Stimulated activated naive CD8-positive, alpha-beta T cell treated with anti-CD3 and anti-CD28 coated beads, Interleukin-15, amount 100 ng/mL, for 72 hours (primary cell): Measurements from ENCODE around the gene PEX5.

Experiments
- ATAC-seq: fragments of 150-1000 bp; cut with Tn5 transposase; 2 replicates; pipeline ENCODE4 v1.10.0; 2021; ENCODE audit warnings: mild to moderate bottlenecking, moderate library complexity
- DNase-seq, 2 donors: peaks; one replicate each; pipeline ENCODE4 v3.0.0; 2021 to 2022
- H3K27ac Mint-ChIP-seq, 2 donors: one replicate each; pipeline ENCODE4 v1.8.0; 2022; ENCODE audit warnings: mild to moderate bottlenecking in 2 of 2, mixed read lengths in 2 of 2, moderate library complexity in 2 of 2
- H3K27me3 Mint-ChIP-seq: one replicate; pipeline ENCODE4 v1.8.0; 2022; ENCODE audit warnings: mixed read lengths
- H3K4me1 Mint-ChIP-seq: one replicate; pipeline ENCODE4 v1.8.0; 2022; ENCODE audit warnings: mild to moderate bottlenecking, mixed read lengths
- H3K4me3 Mint-ChIP-seq, 2 donors: one replicate each; pipeline ENCODE4 v1.8.0; 2022; ENCODE audit warnings: mild to moderate bottlenecking in 2 of 2, mixed read lengths in 2 of 2, moderate library complexity in 1 of 2
- H3K9me3 Mint-ChIP-seq, 2 donors: one replicate each; pipeline ENCODE4 v1.8.0; 2022; ENCODE audit warnings: mixed read lengths in 2 of 2

PEX5 gene

GRCh38 chr12:7189398-7190267 is at the start of gene PEX5:
TSS of gene PEX5 (plus strand) at chr12:7189686. CDS start at chr12:7190378, 692 bp downstream.
- Mint-ChIP-seq H3K9me3 (no peaks in the 10 kb centered on the region), H3K4me3 (peak within 1 kb of the TSS; percentile 97 to 98), H3K4me1 (peaks cover 54% of the 10 kb centered on the region), H3K27ac (peak within 1 kb of the TSS; percentile 99), H3K27me3 (no peaks in the 10 kb centered on the region)
- DNase-seq (peak; percentile 80 to 88), ATAC-seq (peak; percentile 96)

GRCh38 chr12:7141351-7142005 is 48.0 kb upstream of the PEX5 start:
- Mint-ChIP-seq H3K27me3 (no peaks in the 10 kb centered on the region), H3K4me3 (no peak overlapping the region), H3K4me1 (no peaks in the 10 kb centered on the region), H3K9me3 (no peaks in the 10 kb centered on the region), H3K27ac (no peak overlapping the region)
- no peak for DNase-seq
- ATAC-seq = no peak

- Mint-ChIP-seq H3K27ac (no peak overlapping the region), H3K9me3 (no peaks in the 10 kb centered on the region), H3K4me1 (no peaks in the 10 kb centered on the region), H3K27me3 (no peaks in the 10 kb centered on the region), H3K4me3 (no peak overlapping the region)
- peak; percentile 46 to 50 for DNase-seq
- ATAC-seq = peak; percentile 87
Measured at GRCh38 chr12:7142056-7142644, 47.3 kb upstream of the PEX5 start.

DNA sequence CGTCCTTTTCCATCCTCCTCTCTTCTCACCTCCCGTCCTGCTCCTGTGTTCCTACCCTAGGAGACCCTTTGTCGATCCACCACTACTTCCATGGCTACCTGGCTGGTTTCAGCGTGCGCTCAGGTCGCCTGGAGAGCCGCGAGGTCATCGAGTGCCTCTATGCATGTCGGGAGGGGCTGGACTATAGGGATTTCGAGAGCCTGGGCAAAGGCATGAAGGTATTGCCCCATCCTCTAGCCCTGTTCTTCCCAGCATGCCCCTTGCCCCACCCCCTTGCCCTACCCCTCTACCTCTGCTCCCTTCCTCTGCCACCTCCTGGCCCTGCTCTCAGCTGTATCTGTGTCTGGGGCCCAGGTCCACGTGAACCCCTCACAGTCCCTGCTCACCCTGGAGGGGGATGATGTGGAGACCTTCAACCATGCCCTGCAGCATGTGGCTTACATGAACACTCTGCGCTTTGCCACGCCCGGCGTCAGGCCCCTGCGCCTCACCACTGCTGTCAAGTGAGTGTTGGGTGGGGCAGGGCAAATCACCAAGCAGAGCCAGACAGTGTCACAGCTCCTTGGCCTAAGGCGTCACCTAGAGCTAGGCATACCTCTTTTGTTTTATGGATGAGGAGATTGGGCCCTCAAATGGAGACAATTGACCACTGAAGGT is 46.5 kb upstream of the PEX5 start:
- H3K4me3 Mint-ChIP-seq = no peak overlapping the region
- H3K9me3 Mint-ChIP-seq = no peaks in the 10 kb centered on the region
- no peaks in the 10 kb centered on the region for H3K27me3 Mint-ChIP-seq
- no peaks in the 10 kb centered on the region for H3K4me1 Mint-ChIP-seq
- no peak overlapping the region for H3K27ac Mint-ChIP-seq
- ATAC-seq (no peak), DNase-seq (no peak)

- H3K27ac Mint-ChIP-seq = no peak overlapping the region
- H3K27me3 Mint-ChIP-seq = no peaks in the 10 kb centered on the region
- ATAC-seq = no peak
- H3K9me3 Mint-ChIP-seq = no peaks in the 10 kb centered on the region
- no peak overlapping the region for H3K4me3 Mint-ChIP-seq
- no peak for DNase-seq
- no peaks in the 10 kb centered on the region for H3K4me1 Mint-ChIP-seq
Measured at GRCh38 chr12:7143564-7143963, 45.9 kb upstream of the PEX5 start.

GRCh38 chr12:7144414-7145120 is 44.9 kb upstream of the PEX5 start:
- Mint-ChIP-seq H3K4me1 (no peaks in the 10 kb centered on the region), H3K27ac (no peak overlapping the region), H3K9me3 (no peaks in the 10 kb centered on the region), H3K27me3 (no peaks in the 10 kb centered on the region), H3K4me3 (no peak overlapping the region)
- DNase-seq (no peak), ATAC-seq (no peak)

DNA sequence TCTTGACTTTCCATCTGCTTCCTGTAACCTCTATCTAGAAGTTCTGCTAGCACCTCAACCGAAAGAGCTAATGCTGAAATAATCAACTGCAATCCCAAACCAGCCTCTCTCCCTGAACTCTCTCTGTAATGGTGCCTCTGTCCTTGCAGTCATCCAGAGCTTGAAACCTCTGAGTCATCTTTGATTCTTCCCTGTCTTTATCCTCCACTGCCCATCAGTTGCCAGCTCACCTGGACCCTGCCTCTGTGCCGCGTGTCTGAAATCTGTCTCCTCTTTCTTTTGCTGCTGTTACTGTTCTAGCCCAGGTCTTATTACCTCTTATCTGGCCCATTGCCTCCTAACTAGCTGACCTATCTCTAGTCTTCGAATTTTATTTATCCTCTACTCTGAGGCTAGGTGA is 43.8 kb upstream of the PEX5 start:
- no peaks in the 10 kb centered on the region for H3K4me1 Mint-ChIP-seq
- ATAC-seq (no peak), DNase-seq (no peak)
- H3K27me3 Mint-ChIP-seq = no peaks in the 10 kb centered on the region
- no peak overlapping the region for H3K27ac Mint-ChIP-seq
- H3K4me3 Mint-ChIP-seq = no peak overlapping the region
- H3K9me3 Mint-ChIP-seq = no peaks in the 10 kb centered on the region

DNA sequence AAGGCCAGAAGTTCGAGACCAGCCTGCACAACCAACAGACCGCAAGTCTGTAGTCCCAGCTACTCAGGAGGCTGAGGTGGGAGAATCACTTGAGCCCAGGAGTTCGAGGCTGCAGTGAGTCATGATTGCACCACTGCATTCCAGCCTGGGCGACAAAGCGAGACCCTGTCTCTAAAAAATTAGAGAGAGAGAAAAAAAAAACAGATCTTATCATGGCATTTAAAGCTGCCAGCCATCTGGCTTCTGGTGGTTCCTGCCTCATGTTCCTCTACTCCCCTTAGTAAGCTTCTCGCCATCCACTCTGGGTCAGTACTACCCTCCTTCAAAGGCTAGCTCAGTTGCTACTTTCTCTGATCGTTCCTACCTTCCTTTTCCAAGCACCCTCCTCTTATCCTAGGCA is 43.3 kb upstream of the PEX5 start:
- Mint-ChIP-seq H3K4me3 (no peak overlapping the region), H3K27ac (peak overlapping the region in 1 of 2 donors; percentile 19), H3K27me3 (no peaks in the 10 kb centered on the region), H3K4me1 (no peaks in the 10 kb centered on the region), H3K9me3 (no peaks in the 10 kb centered on the region)
- ATAC-seq (no peak), DNase-seq (no peak)

GRCh38 chr12:7146906-7147305 is 42.6 kb upstream of the PEX5 start:
- Mint-ChIP-seq H3K9me3 (no peaks in the 10 kb centered on the region), H3K27ac (no peak overlapping the region), H3K27me3 (no peaks in the 10 kb centered on the region), H3K4me3 (no peak overlapping the region), H3K4me1 (no peaks in the 10 kb centered on the region)
- ATAC-seq (no peak), DNase-seq (no peak)

GRCh38 chr12:7150356-7150755 is 39.1 kb upstream of the PEX5 start:
- no peak overlapping the region for H3K27ac Mint-ChIP-seq
- DNase-seq (no peak), ATAC-seq (no peak)
- H3K4me3 Mint-ChIP-seq = no peak overlapping the region
- H3K9me3 Mint-ChIP-seq = no peaks in the 10 kb centered on the region
- H3K27me3 Mint-ChIP-seq = no peaks in the 10 kb centered on the region
- H3K4me1 Mint-ChIP-seq = no peaks in the 10 kb centered on the region

GRCh38 chr12:7150841-7151240 is 38.6 kb upstream of the PEX5 start:
- no peaks in the 10 kb centered on the region for H3K9me3 Mint-ChIP-seq
- ATAC-seq (no peak), DNase-seq (no peak)
- no peak overlapping the region for H3K4me3 Mint-ChIP-seq
- H3K27ac Mint-ChIP-seq = no peak overlapping the region
- no peaks in the 10 kb centered on the region for H3K27me3 Mint-ChIP-seq
- H3K4me1 Mint-ChIP-seq = no peaks in the 10 kb centered on the region

DNA sequence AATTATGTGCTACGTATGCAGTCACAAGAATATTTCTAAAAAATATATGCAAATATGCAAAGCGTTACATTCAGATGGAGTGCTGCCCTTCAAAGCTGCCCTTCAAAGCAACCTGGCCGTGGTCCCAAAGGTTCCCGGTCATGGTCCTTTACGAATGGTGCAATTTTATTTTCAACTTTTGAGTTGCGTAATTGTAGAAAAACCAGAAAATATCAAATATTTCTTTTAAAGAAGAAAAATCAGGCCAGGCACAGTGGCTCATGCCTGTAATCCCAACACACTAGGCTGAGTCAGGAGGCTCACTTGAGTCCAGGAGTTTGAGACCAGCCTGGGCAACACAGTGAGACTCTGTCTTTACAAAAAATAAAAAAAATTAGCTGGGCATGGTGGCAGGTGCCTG is 38.0 kb upstream of the PEX5 start:
- Mint-ChIP-seq H3K9me3 (no peaks in the 10 kb centered on the region), H3K4me3 (no peak overlapping the region), H3K27ac (no peak overlapping the region), H3K4me1 (no peaks in the 10 kb centered on the region), H3K27me3 (no peaks in the 10 kb centered on the region)
- DNase-seq = no peak
- ATAC-seq = no peak

DNA sequence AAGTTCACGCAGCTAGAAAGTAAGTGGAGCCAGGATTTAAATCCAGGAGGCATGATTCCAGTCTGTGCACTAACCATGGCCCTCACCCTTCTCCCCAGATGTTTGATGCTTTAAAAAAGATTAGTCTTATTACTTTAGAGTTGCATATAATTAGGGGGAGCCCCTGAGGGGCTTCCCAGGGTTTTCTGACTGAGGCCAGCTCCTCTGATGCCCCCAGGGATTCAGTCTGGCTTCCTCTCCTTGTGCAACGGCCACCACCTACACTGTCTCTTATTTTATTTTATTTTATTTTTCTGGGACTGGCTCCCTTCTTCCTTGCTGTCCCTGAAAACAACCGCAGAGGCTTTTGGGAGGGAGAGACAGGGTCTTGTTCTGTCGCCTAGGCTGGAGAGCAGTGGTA is 36.7 kb upstream of the PEX5 start:
- no peak overlapping the region for H3K4me3 Mint-ChIP-seq
- ATAC-seq = no peak
- peak in 1 of 2 donors; percentile 2 for DNase-seq
- no peaks in the 10 kb centered on the region for H3K4me1 Mint-ChIP-seq
- no peak overlapping the region for H3K27ac Mint-ChIP-seq
- no peaks in the 10 kb centered on the region for H3K9me3 Mint-ChIP-seq
- H3K27me3 Mint-ChIP-seq = no peaks in the 10 kb centered on the region

DNA sequence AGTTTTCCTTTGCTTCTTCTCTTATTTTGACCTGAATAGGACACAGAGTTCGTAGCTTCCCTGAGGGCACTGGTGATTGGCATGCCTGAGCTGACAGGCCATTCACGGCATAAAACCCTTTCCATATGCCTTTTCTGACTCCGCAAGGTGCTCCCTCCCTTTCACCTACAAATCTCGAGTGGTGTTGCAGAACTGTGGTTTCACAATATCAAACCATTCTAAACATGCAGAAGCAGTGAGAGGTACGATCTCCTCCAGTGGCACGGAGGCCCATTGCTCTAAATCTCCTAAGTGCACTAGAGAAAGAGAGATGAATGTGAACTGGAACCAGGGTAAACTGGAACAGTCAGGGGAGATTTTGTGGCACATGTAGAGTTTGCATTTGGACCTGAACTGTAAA is 35.4 kb upstream of the PEX5 start:
- Mint-ChIP-seq H3K27ac (no peak overlapping the region), H3K27me3 (no peaks in the 10 kb centered on the region), H3K9me3 (no peaks in the 10 kb centered on the region), H3K4me1 (no peaks in the 10 kb centered on the region), H3K4me3 (no peak overlapping the region)
- ATAC-seq = no peak
- no peak for DNase-seq

DNA sequence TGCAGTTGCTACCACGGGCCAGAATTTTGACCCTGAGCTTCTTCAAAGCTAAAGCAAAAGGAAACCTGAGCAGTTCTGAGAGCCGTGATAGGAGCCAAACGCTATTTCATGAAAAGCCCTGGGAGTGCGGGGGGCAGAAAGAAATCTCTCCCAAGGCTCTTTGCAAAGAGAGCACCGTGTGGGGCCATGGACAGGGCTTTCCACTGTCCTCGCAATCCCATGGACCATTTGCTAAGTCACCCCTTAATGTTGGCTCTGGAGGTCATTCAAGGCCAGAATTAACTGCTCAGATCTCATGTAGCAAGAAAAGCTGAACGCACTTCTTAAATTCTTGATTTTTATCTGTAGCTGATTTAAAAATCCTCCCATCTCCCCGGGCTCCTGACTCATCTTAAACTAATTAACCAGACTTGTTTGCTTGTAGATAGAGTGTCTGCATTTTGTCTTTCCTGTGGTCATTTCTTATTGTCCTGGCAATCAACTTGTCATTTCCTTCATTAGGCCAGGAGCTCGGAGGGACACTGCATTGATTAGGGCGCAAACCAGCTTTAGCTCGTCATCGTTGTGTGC is 34.5 kb upstream of the PEX5 start:
- no peak for ATAC-seq
- H3K4me1 Mint-ChIP-seq = no peaks in the 10 kb centered on the region
- peak in 1 of 2 donors; percentile 3 for DNase-seq
- no peaks in the 10 kb centered on the region for H3K27me3 Mint-ChIP-seq
- H3K27ac Mint-ChIP-seq = peak overlapping the region in 1 of 2 donors; percentile 8
- no peaks in the 10 kb centered on the region for H3K9me3 Mint-ChIP-seq
- H3K4me3 Mint-ChIP-seq = no peak overlapping the region
